ENCODE measurements around the gene RNH1.

RNH1 gene

GRCh38 chr11:447923-448731 lies 58.9 kb downstream of the RNH1 start:
- Histone ChIP-seq H3K4me1 (ENCODE audit: control insufficient read depth, insufficient read depth, low read length, poor library complexity, severe bottlenecking) (peaks cover 24% of the 10 kb centered on the region), H3K27me3 (replicated peaks; ENCODE audit: control insufficient read depth, insufficient read depth, low read length, poor library complexity, severe bottlenecking) (no peaks in the 10 kb centered on the region), H3K4me3 (ENCODE audit: insufficient read depth, low read depth, low read length, poor library complexity, severe bottlenecking) (peak overlapping the region; percentile 53), H3K9me3 (ENCODE audit: control insufficient read depth, low read length) (no peaks in the 10 kb centered on the region), H3K36me3 (ENCODE audit: control insufficient read depth, insufficient read depth, low read length) (peaks cover 3% of the 10 kb centered on the region), H3K27ac (ENCODE audit: insufficient read depth, low read length, poor library complexity, severe bottlenecking) (peak overlapping the region; percentile 86)
- DNase-seq = peak; percentile 88 to 91 (median 91)

- H3K4me1 ChIP-seq (ENCODE audit: control insufficient read depth, insufficient read depth, low read length, poor library complexity, severe bottlenecking) = peaks cover 26% of the 10 kb centered on the region
- H3K36me3 ChIP-seq (ENCODE audit: control insufficient read depth, insufficient read depth, low read length) = no peaks in the 10 kb centered on the region
- no peaks in the 10 kb centered on the region for H3K9me3 ChIP-seq (ENCODE audit: control insufficient read depth, low read length)
- no peak overlapping the region for H3K27ac ChIP-seq (ENCODE audit: insufficient read depth, low read length, poor library complexity, severe bottlenecking)
- H3K27me3 ChIP-seq (replicated peaks; ENCODE audit: control insufficient read depth, insufficient read depth, low read length, poor library complexity, severe bottlenecking) = no peaks in the 10 kb centered on the region
- no peak for DNase-seq
- H3K4me3 ChIP-seq (ENCODE audit: insufficient read depth, low read depth, low read length, poor library complexity, severe bottlenecking) = no peak overlapping the region
Observed at GRCh38 chr11:446891-447290, 60.2 kb downstream of the RNH1 start.

GRCh38 chr11:445765-446588 lies 61.1 kb downstream of the RNH1 start:
- no peak for DNase-seq
- H3K4me3 ChIP-seq (ENCODE audit: insufficient read depth, low read depth, low read length, poor library complexity, severe bottlenecking) = no peak overlapping the region
- H3K4me1 ChIP-seq (ENCODE audit: control insufficient read depth, insufficient read depth, low read length, poor library complexity, severe bottlenecking) = peaks cover 30% of the 10 kb centered on the region
- no peaks in the 10 kb centered on the region for H3K9me3 ChIP-seq (ENCODE audit: control insufficient read depth, low read length)
- H3K27me3 ChIP-seq (replicated peaks; ENCODE audit: control insufficient read depth, insufficient read depth, low read length, poor library complexity, severe bottlenecking) = no peaks in the 10 kb centered on the region
- no peaks in the 10 kb centered on the region for H3K36me3 ChIP-seq (ENCODE audit: control insufficient read depth, insufficient read depth, low read length)
- no peak overlapping the region for H3K27ac ChIP-seq (ENCODE audit: insufficient read depth, low read length, poor library complexity, severe bottlenecking)

Measured in effector memory CD4-positive, alpha-beta T cell (primary cell).